Muscle of leg (tissue), 16 donors: Measurements from ENCODE around the gene ALDH9A1. TPM values are rescaled to one million over a fixed set of nuclear protein-coding genes. Genes with fewer than 3 reads are reported as not detected.
"Not testable (repeated sequence)": the region's sequence is repeated elsewhere in the genome, so short reads cannot be mapped to it uniquely, and the experiment has no call there.

ENCODE experiments used
- DNase-seq: peaks from one replicate; pipeline ENCODE4 v3.0.0; 2013
- H3K27ac ChIP-seq: one replicate; pipeline ENCODE4 v1.5.1; 2013; ENCODE audit warnings: mild to moderate bottlenecking, low read length, control low read depth
- H3K27me3 ChIP-seq: one replicate; pipeline ENCODE4 v1.6.1; 2013; ENCODE audit warnings: low read length; ENCODE audit not compliant: control insufficient read depth, insufficient read depth
- H3K36me3 ChIP-seq: one replicate; pipeline ENCODE4 v1.6.1; 2013; ENCODE audit warnings: low read length; ENCODE audit not compliant: control insufficient read depth, insufficient read depth
- H3K4me1 ChIP-seq: one replicate; pipeline ENCODE4 v1.6.1; 2013; ENCODE audit warnings: low read length; ENCODE audit not compliant: control insufficient read depth, insufficient read depth
- H3K4me3 ChIP-seq: one replicate; pipeline ENCODE4 v1.5.1; 2013; ENCODE audit warnings: low read length, control low read depth
- H3K9me3 ChIP-seq: replicated peaks from 2 replicates; pipeline ENCODE4 v1.6.1; 2013; ENCODE audit warnings: low read depth, low read length; ENCODE audit not compliant: control insufficient read depth
- WGBS: methylation state at CpG from one replicate; pipeline ENCODE4 v1.1.5; 2013; ENCODE audit warnings: missing lambda C conversion rate; ENCODE audit not compliant: insufficient coverage; 5-methylcytosine and 5-hydroxymethylcytosine counted together
- long read RNA-seq, 11 donors: transcript quantifications; one replicate each; lab custom pipeline, GENCODE V29; 2026
- polyA plus RNA-seq, 8 donors: library from polyadenylated mRNA; unstranded; fragments of 120-200 nt; gene quantifications; one replicate each; pipeline versions ENCODE4 v1.2.1 to v1.2.3, GENCODE V29; 2013; ENCODE audit warnings: inconsistent platforms in 1 of 8, low replicate concordance in 1 of 8; ENCODE audit not compliant: insufficient read length in 8 of 8, insufficient read depth in 1 of 8
- total RNA-seq: library from RNA; stranded (reverse); fragments of 120-200 nt; gene quantifications from one replicate; pipeline ENCODE4 v1.2.4, GENCODE V29; 2013

Gene ALDH9A1
- total RNA-seq (40.1 TPM), polyA plus RNA-seq (10 to 100 TPM; 37.1 to 55.2 (median 42.5) TPM)
- long read RNA-seq, donor 1, transcript ALDH9A1-203 (2 exons, 559 nt): major isoform, 8 of 11 reads
- long read RNA-seq, donor 1, partial matches to known transcripts: 0 of 11 reads
- long read RNA-seq, donor 1, other reads (novel, unspliced or antisense): 0 of 11 reads
- long read RNA-seq, donor 2, partial matches to known transcripts: 0 of 3 reads
- long read RNA-seq, donor 2, other reads (novel, unspliced or antisense): 0 of 3 reads
- long read RNA-seq, donor 3, transcript ALDH9A1-201 (11 exons, 2,696 nt): major isoform, 24 of 38 reads
- long read RNA-seq, donor 3, transcript ALDH9A1-203 (2 exons, 559 nt): minor isoform, 14 of 38 reads
- long read RNA-seq, donor 3, partial matches to known transcripts: 0 of 38 reads
- long read RNA-seq, donor 3, other reads (novel, unspliced or antisense): 0 of 38 reads
- long read RNA-seq, donor 4, transcript ALDH9A1-201 (11 exons, 2,696 nt): major isoform, 12 of 18 reads
- long read RNA-seq, donor 4, transcript ALDH9A1-203 (2 exons, 559 nt): minor isoform, 6 of 18 reads
- long read RNA-seq, donor 4, partial matches to known transcripts: 0 of 18 reads
- long read RNA-seq, donor 4, other reads (novel, unspliced or antisense): 0 of 18 reads
- long read RNA-seq, donor 5, transcript ALDH9A1-203 (2 exons, 559 nt): major isoform, 44 of 63 reads
- long read RNA-seq, donor 5, transcript ALDH9A1-201 (11 exons, 2,696 nt): minor isoform, 17 of 63 reads
- long read RNA-seq, donor 5, partial matches to known transcripts: 0 of 63 reads
- long read RNA-seq, donor 5, other reads (novel, unspliced or antisense): 0 of 63 reads
- long read RNA-seq, donor 6, transcript ALDH9A1-203 (2 exons, 559 nt): minor isoform, 18 of 42 reads
- long read RNA-seq, donor 6, transcript ALDH9A1-201 (11 exons, 2,696 nt): major isoform, 24 of 42 reads
- long read RNA-seq, donor 6, partial matches to known transcripts: 0 of 42 reads
- long read RNA-seq, donor 6, other reads (novel, unspliced or antisense): 0 of 42 reads
- long read RNA-seq, donor 7, transcript ALDH9A1-201 (11 exons, 2,696 nt): minor isoform, 19 of 51 reads
- long read RNA-seq, donor 7, transcript ALDH9A1-203 (2 exons, 559 nt): major isoform, 32 of 51 reads
- long read RNA-seq, donor 7, partial matches to known transcripts: 0 of 51 reads
- long read RNA-seq, donor 7, other reads (novel, unspliced or antisense): 0 of 51 reads
- long read RNA-seq, donor 8, transcript ALDH9A1-203 (2 exons, 559 nt): minor isoform, 5 of 24 reads
- long read RNA-seq, donor 8, transcript ALDH9A1-201 (11 exons, 2,696 nt): major isoform, 10 of 24 reads
- long read RNA-seq, donor 8, partial matches to known transcripts: 9 of 24 reads
- long read RNA-seq, donor 8, other reads (novel, unspliced or antisense): 0 of 24 reads
- long read RNA-seq, donor 9, transcript ALDH9A1-201 (11 exons, 2,696 nt): minor isoform, 6 of 23 reads
- long read RNA-seq, donor 9, transcript ALDH9A1-203 (2 exons, 559 nt): major isoform, 17 of 23 reads
- long read RNA-seq, donor 9, partial matches to known transcripts: 0 of 23 reads
- long read RNA-seq, donor 9, other reads (novel, unspliced or antisense): 0 of 23 reads
- long read RNA-seq, donor 10, transcript ALDH9A1-203 (2 exons, 559 nt): major isoform, 27 of 43 reads
- long read RNA-seq, donor 10, transcript ALDH9A1-201 (11 exons, 2,696 nt): minor isoform, 16 of 43 reads
- long read RNA-seq, donor 10, partial matches to known transcripts: 0 of 43 reads
- long read RNA-seq, donor 10, other reads (novel, unspliced or antisense): 0 of 43 reads
- long read RNA-seq, donor 11, transcript ALDH9A1-201 (11 exons, 2,696 nt): minor isoform, 10 of 34 reads
- long read RNA-seq, donor 11, transcript ALDH9A1-203 (2 exons, 559 nt): major isoform, 24 of 34 reads
- long read RNA-seq, donor 11, partial matches to known transcripts: 0 of 34 reads
- long read RNA-seq, donor 11, other reads (novel, unspliced or antisense): 0 of 34 reads

GRCh38 chr1:165697881-165698760, at the start of gene ALDH9A1:
ALDH9A1 (minus strand) TSS chr1:165698562; CDS start chr1:165698558, 4 bp downstream.
- peak within 1 kb of the TSS; percentile 98 for H3K27ac ChIP-seq
- WGBS: under 1% methylated on average over 59 of the region's 65 CpGs
- no peaks in the 10 kb centered on the region for H3K36me3 ChIP-seq
- peaks cover 3% of the 10 kb centered on the region for H3K4me1 ChIP-seq
- H3K9me3 ChIP-seq: no peaks in the 10 kb centered on the region
- peak within 1 kb of the TSS; percentile 95 for H3K4me3 ChIP-seq
- DNase-seq: peak; percentile 95
- H3K27me3 ChIP-seq: peaks cover 2% of the 10 kb centered on the region

- Histone ChIP-seq H3K4me1 (no peaks in the 10 kb centered on the region), H3K9me3 (no peaks in the 10 kb centered on the region), H3K27me3 (no peaks in the 10 kb centered on the region), H3K36me3 (peaks cover 7% of the 10 kb centered on the region), H3K27ac (no peak overlapping the region), H3K4me3 (no peak overlapping the region)
- no peak for DNase-seq
- 100% methylated on average over 1 of the region's 9 CpGs for WGBS
Observed at GRCh38 chr1:165747632-165748447, 49.5 kb upstream of the ALDH9A1 start.

GRCh38 chr1:165744913-165745312, 46.6 kb upstream of the ALDH9A1 start:
- not testable (repeated sequence) for H3K9me3 ChIP-seq, DNase-seq, H3K4me3 ChIP-seq, H3K27me3 ChIP-seq, H3K27ac ChIP-seq, H3K4me1 ChIP-seq
- H3K36me3 ChIP-seq: peaks cover 27% of the 10 kb centered on the region
- WGBS: 83% methylated on average over 1 of the region's 1 CpG

- Histone ChIP-seq H3K27ac (no peak overlapping the region), H3K9me3 (no peaks in the 10 kb centered on the region), H3K36me3 (peaks cover 34% of the 10 kb centered on the region), H3K4me3 (no peak overlapping the region), H3K27me3 (no peaks in the 10 kb centered on the region), H3K4me1 (no peaks in the 10 kb centered on the region)
- 95% methylated on average over 5 of the region's 8 CpGs for WGBS
- DNase-seq: no peak
Observed at GRCh38 chr1:165742194-165742593, 43.8 kb upstream of the ALDH9A1 start.

GRCh38 chr1:165738794-165739193, 40.4 kb upstream of the ALDH9A1 start:
- Histone ChIP-seq H3K4me1 (no peaks in the 10 kb centered on the region), H3K36me3 (peaks cover 39% of the 10 kb centered on the region), H3K27ac (no peak overlapping the region), H3K4me3 (no peak overlapping the region), H3K9me3 (no peaks in the 10 kb centered on the region), H3K27me3 (no peaks in the 10 kb centered on the region)
- no CpG with 5 or more reads among the region's 1 CpG for WGBS
- DNase-seq: no peak

DNA sequence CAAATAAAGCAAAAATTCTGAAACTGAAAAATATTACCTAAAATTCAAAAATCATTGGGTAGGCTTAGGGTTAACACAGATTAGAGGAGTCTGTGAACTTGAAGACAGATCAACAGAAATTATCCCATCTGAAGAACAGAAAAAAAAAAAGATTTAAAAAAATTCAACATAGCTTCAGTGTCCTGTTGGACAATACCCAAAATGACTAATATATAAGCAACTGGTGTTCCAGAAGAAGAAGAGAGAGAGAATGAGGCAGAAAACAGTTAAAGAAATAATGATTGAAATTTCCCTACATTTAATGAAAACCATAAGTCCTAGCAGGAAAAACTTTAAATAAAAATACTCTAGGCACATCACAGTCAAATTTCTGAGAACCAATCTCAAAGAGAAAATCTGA, 38.8 kb upstream of the ALDH9A1 start:
- Histone ChIP-seq H3K4me1 (no peaks in the 10 kb centered on the region), H3K4me3 (no peak overlapping the region), H3K36me3 (peaks cover 34% of the 10 kb centered on the region), H3K27ac (no peak overlapping the region), H3K27me3 (no peaks in the 10 kb centered on the region), H3K9me3 (no peaks in the 10 kb centered on the region)
- DNase-seq: no peak

DNA sequence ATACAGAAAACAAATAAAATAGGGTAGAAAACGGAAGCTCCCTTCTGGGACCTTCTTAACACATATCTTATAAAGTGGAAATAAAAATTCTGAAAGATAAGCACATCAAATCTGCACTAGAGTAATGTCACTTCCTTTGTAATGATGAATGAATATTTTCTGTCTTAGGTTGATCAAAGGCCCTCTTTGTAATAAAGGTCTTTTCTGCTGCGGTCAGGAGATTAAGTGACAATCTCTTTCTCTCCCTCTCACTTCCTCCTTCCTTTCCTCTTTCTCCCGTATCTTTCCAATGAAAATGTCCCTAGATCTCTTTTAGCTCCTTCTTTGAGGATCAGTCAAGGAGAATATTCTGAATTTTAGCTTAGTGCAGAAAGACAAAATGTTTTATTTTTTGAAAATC, 36.5 kb upstream of the ALDH9A1 start:
- no CpG with 5 or more reads among the region's 3 CpGs for WGBS
- no peaks in the 10 kb centered on the region for H3K9me3 ChIP-seq
- peaks cover 17% of the 10 kb centered on the region for H3K36me3 ChIP-seq
- DNase-seq: no peak
- no peak overlapping the region for H3K4me3 ChIP-seq
- H3K27ac ChIP-seq: no peak overlapping the region
- no peaks in the 10 kb centered on the region for H3K4me1 ChIP-seq
- no peaks in the 10 kb centered on the region for H3K27me3 ChIP-seq

- H3K36me3 ChIP-seq: peaks cover 13% of the 10 kb centered on the region
- no CpG with 5 or more reads among the region's 2 CpGs for WGBS
Observed at GRCh38 chr1:165726841-165727240, 28.5 kb upstream of the ALDH9A1 start.

More at GRCh38 chr1:165726841-165727240, 28.5 kb upstream of the ALDH9A1 start:
- H3K9me3 ChIP-seq: no peaks in the 10 kb centered on the region
- no peaks in the 10 kb centered on the region for H3K27me3 ChIP-seq
- DNase-seq: no peak
- H3K27ac ChIP-seq: no peak overlapping the region
- H3K4me1 ChIP-seq: no peaks in the 10 kb centered on the region
- H3K4me3 ChIP-seq: no peak overlapping the region
